ENCODE results near the gene ZMIZ1.

GRCh38 chr10:79030705-79031104 is 38.1 kb upstream of the ZMIZ1 start:
- TF ChIP-seq CTCF (conservative IDR thresholded peaks at IDR 0.05; ENCODE audit: low read length): no peak
- no peak for TF ChIP-seq EZH2phosphoT487 (IDR thresholded peaks at IDR 0.05; ENCODE audit: borderline replicate concordance)

Data from Loucy (cell line).